T-cell (primary cell): Measurements from ENCODE around the gene CCDC102B. TPM values are rescaled to one million over a fixed set of nuclear protein-coding genes. Genes with fewer than 3 reads are reported as not detected.

Experiments used
- ATAC-seq, 4 experiments: fragments of 200-7000 bp in 3 of 4; fragments of 150-1000 bp in 1 of 4; cut with Tn5 transposase; replicated peaks in 1 of 4; 1 replicate in 3 of 4; 2 replicates in 1 of 4; pipeline ENCODE4 v1.10.0; 2021; ENCODE audit warnings: moderate library complexity in 3 of 4, mild to moderate bottlenecking in 2 of 4, moderate number of reproducible peaks in 1 of 4
- CTCF ChIA-PET, 2 donors: fragments of 300-600 bp; sonication (Branson Sonifier 250); formaldehyde crosslinking; loops; one replicate each; lab custom pipeline; 2022; ENCODE audit warnings: antibody characterized with exemption in 2 of 2; lab: Charles Lee
- POLR2A ChIA-PET, 2 donors: fragments of 300-600 bp; sonication (Branson Sonifier 250); formaldehyde crosslinking; loops; one replicate each; lab custom pipeline; 2022; ENCODE audit warnings: antibody characterized with exemption in 2 of 2; lab: Charles Lee
- DNase-seq, 35 experiments: peaks; one replicate each; pipeline versions ENCODE4 v3.0.0 to v3.0.0-alpha.2; 2013 to 2023
- H3K27ac ChIP-seq: one replicate; pipeline ENCODE4 v1.5.1; 2013; ENCODE audit warnings: low read length
- H3K27me3 ChIP-seq, 2 experiments: replicated peaks in 1 of 2; 1 replicate in 1 of 2; 2 replicates in 1 of 2; pipeline versions ENCODE4 v1.6.1 to v1.7.0; 2013; ENCODE audit warnings: low read length in 1 of 2, mixed read lengths in 1 of 2; ENCODE audit not compliant: control insufficient read depth in 2 of 2, insufficient read depth in 2 of 2; ENCODE audit errors: extremely low read depth in 1 of 2
- H3K36me3 ChIP-seq, 2 donors: 1 replicate in 1 of 2; 2 replicates in 1 of 2; pipeline versions ENCODE4 v1.6.1 to v1.7.0; 2013; ENCODE audit warnings: low read length in 1 of 2; ENCODE audit not compliant: control insufficient read depth in 2 of 2, insufficient read depth in 1 of 2; ENCODE audit errors: extremely low read depth in 1 of 2
- H3K4me1 ChIP-seq, 2 experiments: 1 replicate in 1 of 2; 2 replicates in 1 of 2; pipeline versions ENCODE4 v1.6.1 to v1.7.0; 2013; ENCODE audit warnings: low read length in 2 of 2, mixed read lengths in 1 of 2; ENCODE audit not compliant: insufficient read depth in 2 of 2, control insufficient read depth in 1 of 2; ENCODE audit errors: extremely low read depth in 1 of 2
- H3K4me3 ChIP-seq, 2 donors: 1 replicate in 1 of 2; 2 replicates in 1 of 2; pipeline versions ENCODE4 v1.5.1 to v1.7.0; 2013; ENCODE audit warnings: mild to moderate bottlenecking in 2 of 2, low read length in 1 of 2, moderate library complexity in 1 of 2; ENCODE audit not compliant: control insufficient read depth in 1 of 2; ENCODE audit errors: extremely low read depth in 1 of 2
- H3K9me3 ChIP-seq: 2 replicates; pipeline ENCODE4 v1.7.0; 2013
- H3K27ac Mint-ChIP-seq, 2 donors: one replicate each; pipeline ENCODE4 v1.8.0; 2020 to 2021; ENCODE audit warnings: mild to moderate bottlenecking in 2 of 2, mixed read lengths in 2 of 2
- H3K27me3 Mint-ChIP-seq, 2 donors: one replicate each; pipeline ENCODE4 v1.8.0; 2021 to 2022; ENCODE audit warnings: mixed read lengths in 2 of 2
- H3K36me3 Mint-ChIP-seq: one replicate; pipeline ENCODE4 v1.8.0; 2021; ENCODE audit warnings: mixed read lengths
- H3K4me1 Mint-ChIP-seq, 3 donors: one replicate each; pipeline ENCODE4 v1.8.0; 2020 to 2022; ENCODE audit warnings: mixed read lengths in 3 of 3, mild to moderate bottlenecking in 1 of 3
- H3K4me3 Mint-ChIP-seq, 3 donors: one replicate each; pipeline ENCODE4 v1.8.0; 2020 to 2022; ENCODE audit warnings: mild to moderate bottlenecking in 3 of 3, mixed read lengths in 3 of 3, moderate library complexity in 3 of 3
- H3K9me3 Mint-ChIP-seq, 3 donors: one replicate each; pipeline ENCODE4 v1.8.0; 2020 to 2022; ENCODE audit warnings: mixed read lengths in 3 of 3
- WGBS: methylation state at CpG from one replicate; pipeline ENCODE4 v1.1.5; 2013; ENCODE audit warnings: missing lambda C conversion rate; ENCODE audit not compliant: insufficient coverage; 5-methylcytosine and 5-hydroxymethylcytosine counted together
- total RNA-seq, 35 experiments: library from RNA in 6 of 35; stranded (reverse) in 6 of 35; fragments of 120-200 nt in 1 of 35; gene quantifications; one replicate each; pipeline versions ENCODE4 v1.2.1 to v1.2.4 and lab custom pipeline; 2013 to 2026

The CCDC102B gene
- total RNA-seq, 5 donors from 2014 or later (not counting 1 experiment from before 2014, with no cell fraction given), result 4.4 to 7.0 (median 6.1) TPM

- DNase-seq, result no peak
- POLR2A ChIA-PET, result no interaction called here
Observed at GRCh38 chr18:68803356-68803755, 5.5 kb downstream of the CCDC102B start.

GRCh38 chr18:68817584-68817983, 19.7 kb downstream of the CCDC102B start:
- Mint-ChIP-seq H3K9me3 (no peaks in the 10 kb centered on the region), H3K27ac (no peak overlapping the region), H3K4me3 (no peak overlapping the region), H3K27me3 (peaks cover 0 to 2% of the 10 kb centered on the region in 2 donors), H3K36me3 (no peaks in the 10 kb centered on the region), H3K4me1 (no peaks in the 10 kb centered on the region)
- H3K4me1 ChIP-seq, result no peaks in the 10 kb centered on the region
- no peaks in the 10 kb centered on the region for H3K27me3 ChIP-seq
- WGBS, result no CpG with 5 or more reads among the region's 3 CpGs
- ChIA-PET POLR2A (no interaction called here), CTCF (no interaction called here)
- no peaks in the 10 kb centered on the region for H3K36me3 ChIP-seq
- DNase-seq, result no peak
- ATAC-seq, result no peak
- no peak overlapping the region for H3K27ac ChIP-seq
- no peak overlapping the region for H3K4me3 ChIP-seq
- H3K9me3 ChIP-seq, result no peaks in the 10 kb centered on the region

More at GRCh38 chr18:68803356-68803755, 5.5 kb downstream of the CCDC102B start:
- Histone ChIP-seq H3K9me3 (no peaks in the 10 kb centered on the region), H3K27ac (no peak overlapping the region), H3K4me1 (no peaks in the 10 kb centered on the region), H3K36me3 (no peaks in the 10 kb centered on the region), H3K4me3 (no peak overlapping the region), H3K27me3 (no peaks in the 10 kb centered on the region)
- Mint-ChIP-seq H3K9me3 (no peaks in the 10 kb centered on the region), H3K27ac (no peak overlapping the region), H3K27me3 (no peaks in the 10 kb centered on the region), H3K4me3 (no peak overlapping the region), H3K36me3 (no peaks in the 10 kb centered on the region), H3K4me1 (no peaks in the 10 kb centered on the region)
- 100% methylated on average over 1 of the region's 3 CpGs for WGBS
- CTCF ChIA-PET, result no interaction called here
- ATAC-seq, result no peak

GRCh38 chr18:68818584-68818983, 20.7 kb downstream of the CCDC102B start:
- no peak for ATAC-seq
- no peak overlapping the region for H3K27ac Mint-ChIP-seq
- no CpG with 5 or more reads among the region's 2 CpGs for WGBS

DNA sequence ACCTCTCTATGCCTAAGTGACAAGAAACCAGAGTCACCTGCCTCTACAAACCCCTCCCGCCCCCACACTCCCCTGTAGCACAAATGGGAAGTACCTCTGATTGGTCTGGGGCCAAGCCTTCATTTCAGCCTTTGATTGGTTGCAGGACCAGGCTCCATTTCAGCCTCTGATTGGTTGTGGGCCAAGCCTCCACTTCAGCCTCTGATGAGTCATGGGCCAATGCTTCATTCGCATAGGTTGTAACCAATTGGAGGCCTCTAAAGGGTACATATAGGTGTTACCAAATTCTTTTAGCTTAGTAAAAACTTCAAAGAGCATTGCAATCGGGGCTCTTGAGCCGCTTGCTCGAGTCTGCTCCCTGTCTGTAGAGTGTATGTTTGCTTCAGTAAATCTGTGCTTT, 25.0 kb downstream of the CCDC102B start:
- H3K27me3 Mint-ChIP-seq, result no peaks in the 10 kb centered on the region
- 57% methylated on average over 5 of the region's 5 CpGs for WGBS
- no peaks in the 10 kb centered on the region for H3K4me1 Mint-ChIP-seq
- no peaks in the 10 kb centered on the region for H3K9me3 ChIP-seq
- no peaks in the 10 kb centered on the region for H3K36me3 ChIP-seq
- no peaks in the 10 kb centered on the region for H3K9me3 Mint-ChIP-seq
- H3K4me3 Mint-ChIP-seq, result no peak overlapping the region
- no peak overlapping the region for H3K27ac ChIP-seq
- peaks cover 0 to 3% of the 10 kb centered on the region in 2 experiments for H3K27me3 ChIP-seq
- H3K36me3 Mint-ChIP-seq, result no peaks in the 10 kb centered on the region
- POLR2A ChIA-PET, result no interaction called here
- DNase-seq (no peak), ATAC-seq (no peak)
- CTCF ChIA-PET, result no interaction called here
- H3K4me3 ChIP-seq, result no peak overlapping the region
- H3K27ac Mint-ChIP-seq, result no peak overlapping the region
- H3K4me1 ChIP-seq, result no peaks in the 10 kb centered on the region

More at GRCh38 chr18:68818584-68818983, 20.7 kb downstream of the CCDC102B start:
- ChIA-PET CTCF (no interaction called here), POLR2A (interaction anchor here in 1 of 2 donors (0.6 kb wide), 1 partner anchor 1384 kb away, joined by 6 read pairs; no protein-coding TSS in a partner anchor)
- no peak overlapping the region for H3K27ac ChIP-seq
- H3K36me3 ChIP-seq, result no peaks in the 10 kb centered on the region
- peaks cover 0 to 3% of the 10 kb centered on the region in 2 experiments for H3K27me3 ChIP-seq
- no peak for DNase-seq
- H3K9me3 ChIP-seq, result no peaks in the 10 kb centered on the region
- no peak overlapping the region for H3K4me3 Mint-ChIP-seq
- no peaks in the 10 kb centered on the region for H3K9me3 Mint-ChIP-seq
- H3K4me1 ChIP-seq, result no peaks in the 10 kb centered on the region
- H3K4me1 Mint-ChIP-seq, result no peaks in the 10 kb centered on the region
- no peaks in the 10 kb centered on the region for H3K27me3 Mint-ChIP-seq
- no peaks in the 10 kb centered on the region for H3K36me3 Mint-ChIP-seq
- no peak overlapping the region for H3K4me3 ChIP-seq

GRCh38 chr18:68826121-68826520, 28.2 kb downstream of the CCDC102B start:
- CTCF ChIA-PET, result no interaction called here
- Mint-ChIP-seq H3K4me3 (no peak overlapping the region), H3K36me3 (no peaks in the 10 kb centered on the region), H3K27me3 (no peaks in the 10 kb centered on the region), H3K9me3 (no peaks in the 10 kb centered on the region), H3K4me1 (no peaks in the 10 kb centered on the region), H3K27ac (no peak overlapping the region)
- no peaks in the 10 kb centered on the region for H3K9me3 ChIP-seq
- H3K36me3 ChIP-seq, result no peaks in the 10 kb centered on the region
- ATAC-seq, result no peak
- H3K27me3 ChIP-seq, result peaks cover 0 to 3% of the 10 kb centered on the region in 2 experiments
- no peak for DNase-seq
- no peak overlapping the region for H3K27ac ChIP-seq
- no peak overlapping the region for H3K4me3 ChIP-seq
- POLR2A ChIA-PET, result no interaction called here
- no CpG with 5 or more reads among the region's 3 CpGs for WGBS
- no peaks in the 10 kb centered on the region for H3K4me1 ChIP-seq

- H3K4me3 Mint-ChIP-seq, result no peak overlapping the region
- WGBS, result no CpG with 5 or more reads among the region's 2 CpGs
- no peaks in the 10 kb centered on the region for H3K4me1 Mint-ChIP-seq
- ATAC-seq (no peak), DNase-seq (no peak)
- no peaks in the 10 kb centered on the region for H3K27me3 Mint-ChIP-seq
- no peak overlapping the region for H3K27ac Mint-ChIP-seq
- no peaks in the 10 kb centered on the region for H3K9me3 Mint-ChIP-seq
- H3K27me3 ChIP-seq, result no peaks in the 10 kb centered on the region
- no peaks in the 10 kb centered on the region for H3K4me1 ChIP-seq
- H3K36me3 Mint-ChIP-seq, result no peaks in the 10 kb centered on the region
- ChIA-PET CTCF (no interaction called here), POLR2A (interaction anchor here in 1 of 2 donors (0.6 kb wide), 1 partner anchor 39 kb away, joined by 3 read pairs; no protein-coding TSS in a partner anchor)
- no peak overlapping the region for H3K4me3 ChIP-seq
- no peaks in the 10 kb centered on the region for H3K36me3 ChIP-seq
- H3K9me3 ChIP-seq, result no peaks in the 10 kb centered on the region
- H3K27ac ChIP-seq, result no peak overlapping the region
Observed at GRCh38 chr18:68830256-68831045, 32.6 kb downstream of the CCDC102B start.
